Endothelial cell of umbilical vein (primary cell): Measurements from ENCODE around the gene PPM1N. TPM values are rescaled to one million over a fixed set of nuclear protein-coding genes. Genes with fewer than 3 reads are reported as not detected.

ENCODE experiments used
- BruUV-seq: library from RNA; stranded (reverse); fragments of 400-500 nt; replicated peaks from 2 replicates; lab custom pipeline; 2021; lab: Mats Ljungman, UMichigan
- CTCF ChIA-PET: fragments of 300-600, 350-600 bp; sonication (Branson Sonifier 250); formaldehyde crosslinking; loops from one replicate; lab custom pipeline; 2021; ENCODE audit warnings: antibody characterized with exemption, inconsistent platforms; lab: Charles Lee
- POLR2A ChIA-PET: fragments of 300-600, 350-600 bp; sonication (Branson Sonifier 250); formaldehyde crosslinking; loops from one replicate; lab custom pipeline; 2021; ENCODE audit warnings: antibody characterized with exemption, inconsistent platforms; lab: Charles Lee
- DNase-seq: peaks from one replicate; pipeline ENCODE4 v3.0.0-alpha.2; 2011; ENCODE audit warnings: low read depth, low spot score
- FAIRE-seq: peaks from 2 replicates; lab custom pipeline; 2011; peaks lifted over from hg19 to GRCh38; lab: Jason Lieb, UNC
- H2AFZ ChIP-seq: 2 replicates; pipeline ENCODE4 v1.6.0; 2012; ENCODE audit warnings: low read depth, low read length, control low read depth, inconsistent platforms
- H3K27ac ChIP-seq: 2 replicates; pipeline ENCODE4 v1.5.1; 2011; ENCODE audit warnings: low read depth, mild to moderate bottlenecking, control low read depth, low read length, moderate library complexity; ENCODE audit not compliant: insufficient read depth
- H3K27me3 ChIP-seq, 2 experiments: 2 replicates each; pipeline versions ENCODE4 v1.6.0 to v1.6.1; 2011; ENCODE audit warnings: low read length in 2 of 2, mixed read lengths in 1 of 2; ENCODE audit not compliant: control insufficient read depth in 2 of 2, insufficient read depth in 2 of 2
- H3K36me3 ChIP-seq, 2 experiments: 2 replicates in 1 of 2; 3 replicates in 1 of 2; pipeline ENCODE4 v1.5.1; 2011; ENCODE audit warnings: low read length in 2 of 2, mild to moderate bottlenecking in 1 of 2, moderate library complexity in 1 of 2; ENCODE audit not compliant: control insufficient read depth in 2 of 2, insufficient read depth in 2 of 2; ENCODE audit errors: extremely low read depth in 1 of 2
- H3K4me1 ChIP-seq: 3 replicates; pipeline ENCODE4 v1.5.1; 2011; ENCODE audit warnings: mild to moderate bottlenecking, low read length; ENCODE audit not compliant: control insufficient read depth, insufficient read depth; ENCODE audit errors: extremely low read depth
- H3K4me2 ChIP-seq: 2 replicates; pipeline ENCODE4 v1.6.1; 2011; ENCODE audit warnings: low read length, control low read depth, mixed read lengths; ENCODE audit not compliant: insufficient read depth
- H3K4me3 ChIP-seq, 3 experiments: fragments of 200-600 bp in 1 of 3; sonication (generic), shearing (Covaris generic) in 1 of 3; replicated peaks in 1 of 3; 2 replicates each; pipeline ENCODE4 v1.5.1; 2011 to 2016; ENCODE audit warnings: control low read depth in 3 of 3, low read length in 3 of 3, mild to moderate bottlenecking in 2 of 3, inconsistent platforms in 1 of 3, low read depth in 1 of 3, moderate library complexity in 1 of 3; ENCODE audit not compliant: insufficient read depth in 1 of 3
- H3K79me2 ChIP-seq: 2 replicates; pipeline ENCODE4 v1.6.0; 2012; ENCODE audit warnings: low read length, inconsistent platforms; ENCODE audit not compliant: control insufficient read depth, insufficient read depth
- H3K9ac ChIP-seq: replicated peaks from 2 replicates; pipeline ENCODE3; 2011; ENCODE audit warnings: low read length, control low read depth; ENCODE audit not compliant: insufficient read depth; ENCODE audit errors: extremely low read depth
- H3K9me1 ChIP-seq: replicated peaks from 3 replicates; pipeline ENCODE4 v1.6.0; 2011; ENCODE audit warnings: mild to moderate bottlenecking, low read length; ENCODE audit not compliant: control insufficient read depth, insufficient read depth; ENCODE audit errors: extremely low read depth
- H3K9me3 ChIP-seq: replicated peaks from 2 replicates; pipeline ENCODE4 v1.5.1; 2012; ENCODE audit warnings: low read length, inconsistent platforms; ENCODE audit not compliant: control insufficient read depth, insufficient read depth
- H4K20me1 ChIP-seq: replicated peaks from 2 replicates; pipeline ENCODE3; 2011; ENCODE audit warnings: mild to moderate bottlenecking, low read length; ENCODE audit not compliant: control insufficient read depth, insufficient read depth; ENCODE audit errors: extremely low read depth
- CTCF ChIP-seq, 2 donors: IDR thresholded peaks; 1 replicate in 1 of 2; 2 replicates in 1 of 2; pipeline ENCODE4 v1.5.1; 2011; ENCODE audit warnings: low read length in 2 of 2, mild to moderate bottlenecking in 2 of 2, moderate library complexity in 2 of 2, control low read depth in 1 of 2, inconsistent platforms in 1 of 2, low read depth in 1 of 2; ENCODE audit not compliant: insufficient read depth in 1 of 2; ENCODE audit errors: extremely low read depth in 1 of 2
- EZH2 ChIP-seq: IDR thresholded peaks from 2 replicates; pipeline ENCODE4 v1.6.1; 2012; ENCODE audit warnings: borderline replicate concordance, low read depth, mild to moderate bottlenecking, moderate library complexity, low read length, inconsistent platforms; ENCODE audit not compliant: severe bottlenecking
- FOS ChIP-seq: IDR thresholded peaks from 2 replicates; pipeline ENCODE4 v1.6.1; 2011; ENCODE audit warnings: mild to moderate bottlenecking, low read length, moderate library complexity, borderline replicate concordance; ENCODE audit not compliant: insufficient read depth
- GATA2 ChIP-seq: IDR thresholded peaks from 2 replicates; pipeline ENCODE4 v1.7.0; 2011; ENCODE audit warnings: low read depth, mild to moderate bottlenecking, moderate library complexity, mixed read lengths, low read length; ENCODE audit not compliant: insufficient read length, insufficient read depth
- JUN ChIP-seq: IDR thresholded peaks from 2 replicates; pipeline ENCODE4 v1.6.1; 2011; ENCODE audit warnings: borderline replicate concordance, low read depth; ENCODE audit not compliant: insufficient read length, insufficient read depth
- MAX ChIP-seq: IDR thresholded peaks from 2 replicates; pipeline ENCODE4 v1.6.1; 2011; ENCODE audit not compliant: insufficient read depth, insufficient read length
- MYC ChIP-seq: IDR thresholded peaks from one replicate; pipeline ENCODE4 v1.6.1; 2011; ENCODE audit warnings: mild to moderate bottlenecking, low read depth, low read length
- POLR2A ChIP-seq: IDR thresholded peaks from 2 replicates; pipeline ENCODE4 v1.6.1; 2012; ENCODE audit warnings: low read depth, mild to moderate bottlenecking, control low read depth, low read length
- POLR2AphosphoS5 ChIP-seq: IDR thresholded peaks from 2 replicates; pipeline ENCODE4 v1.6.1; 2012; ENCODE audit warnings: low read depth, mild to moderate bottlenecking, control low read depth, low read length, moderate library complexity; ENCODE audit not compliant: insufficient read depth
- dilution Hi-C: fragments of 300-500 bp; cut with MboI; formaldehyde crosslinking; loops from one replicate; pipeline ENCODE4 v1.15.0; 2019; ENCODE audit warnings: low sequenced_read_pairs; ENCODE audit not compliant: extremely low pct_ligation_motif_present
- intact Hi-C: fragments of 100-400 bp; cut with micrococcal nuclease; formaldehyde crosslinking; loops from one replicate; pipeline ENCODE4 v1.10.0; 2022
- polyA plus RNA-seq, 4 experiments: library from polyadenylated mRNA; depleted of rRNA in 3 of 4; stranded (reverse) in 3 of 4; unstranded in 1 of 4; fragments of >200 nt; gene quantifications; 2 replicates each; pipeline versions ENCODE4 v1.2.1 to v1.2.3, GENCODE V29; 2011 to 2012; ENCODE audit warnings: missing spikeins in 1 of 4
- total RNA-seq: library from RNA; stranded (reverse); gene quantifications from 2 replicates; pipeline ENCODE4 v1.2.3, GENCODE V29; 2021

PPM1N gene
- total and polyA plus RNA-seq, 2 donors (not counting 3 experiments of a cell fraction or from before 2014, with no cell fraction given), result 0.40 to 0.48 TPM

- H3K27me3 ChIP-seq, result no peaks in the 10 kb centered on the region
- dilution Hi-C loops (no loop called here), intact Hi-C loops (no loop called here)
- TF ChIP-seq EZH2, result no peak
- no peak overlapping the region for H3K4me3 ChIP-seq
- no TSS peak for BruUV-seq
- H3K9me1 ChIP-seq, result no peaks in the 10 kb centered on the region
- ChIA-PET CTCF (interaction anchor here (3.0 kb wide), 1 partner anchor 31 kb away, joined by 20 read pairs; no protein-coding TSS in a partner anchor), POLR2A (no interaction called here)
- H3K9ac ChIP-seq, result no peak overlapping the region
- DNase-seq (no peak), FAIRE-seq (no peak)
- H2AFZ ChIP-seq, result no peak overlapping the region
- no peaks in the 10 kb centered on the region for H3K9me3 ChIP-seq
- no peaks in the 10 kb centered on the region for H4K20me1 ChIP-seq
- H3K4me2 ChIP-seq, result no peak overlapping the region
- peaks cover 18% of the 10 kb centered on the region for H3K4me1 ChIP-seq
- no peaks in the 10 kb centered on the region for H3K36me3 ChIP-seq
- H3K27ac ChIP-seq, result no peak overlapping the region
- H3K79me2 ChIP-seq, result no peaks in the 10 kb centered on the region
Observed at GRCh38 chr19:45470762-45471081, 27.5 kb upstream of the PPM1N start.

- Histone ChIP-seq H3K9me3 (no peaks in the 10 kb centered on the region), H4K20me1 (no peaks in the 10 kb centered on the region), H3K79me2 (no peaks in the 10 kb centered on the region), H3K4me2 (no peak overlapping the region), H2AFZ (no peak overlapping the region), H3K27me3 (no peaks in the 10 kb centered on the region), H3K27ac (no peak overlapping the region), H3K9me1 (no peaks in the 10 kb centered on the region), H3K36me3 (no peaks in the 10 kb centered on the region), H3K4me1 (peaks cover 18% of the 10 kb centered on the region), H3K9ac (no peak overlapping the region), H3K4me3 (no peak overlapping the region)
- ChIA-PET POLR2A (no interaction called here), CTCF (interaction anchor here (3.0 kb wide), 1 partner anchor 32 kb away, joined by 20 read pairs; no protein-coding TSS in a partner anchor)
- no TSS peak for BruUV-seq
- TF ChIP-seq CTCF (IDR thresholded peaks at IDR 0.05; ENCODE audit: extremely low read depth in 1 of 2, insufficient read depth in 1 of 2, low read depth in 1 of 2, low read length in 2 of 2) (no peak), EZH2 (no peak), GATA2 (no peak), MYC (no peak), POLR2AphosphoS5 (no peak), MAX (no peak), FOS (no peak), JUN (no peak), POLR2A (no peak)
- DNase-seq (no peak), FAIRE-seq (no peak)
- intact Hi-C loops (no loop called here), dilution Hi-C loops (no loop called here)
Observed at GRCh38 chr19:45471111-45471930, 26.9 kb upstream of the PPM1N start.
